ENCODE data around the gene DDX51. TPM values are rescaled to one million over a fixed set of nuclear protein-coding genes. Genes with fewer than 3 reads are reported as not detected.

DDX51 gene
- total and polyA plus RNA-seq, 2 of the 13 experiments (the other 11 are each of a cell fraction or from before 2014, with no cell fraction given): 10.1 TPM

GRCh38 chr12:132154941-132155770 lies 11.0 kb upstream of the DDX51 start (continued):
- no peak for TF ChIP-seq HMGXB3 (CRISPR knock-in tag; IDR thresholded peaks at IDR 0.05; ENCODE audit: borderline replicate concordance)
- TF ChIP-seq RARG (CRISPR knock-in tag; IDR thresholded peaks at IDR 0.05; ENCODE audit: low read depth): no peak
- no peak for TF ChIP-seq CREM (IDR thresholded peaks at IDR 0.05)
- no peak for TF ChIP-seq CREM (CRISPR knock-in tag; IDR thresholded peaks at IDR 0.05)
- TF ChIP-seq SIN3A (IDR thresholded peaks at IDR 0.05; ENCODE audit: borderline replicate concordance, low read depth, low read length): no peak
- no peak for TF ChIP-seq ZFP36 (IDR thresholded peaks at IDR 0.05; ENCODE audit: borderline replicate concordance, low read depth, low read length, partially characterized antibody)
- no peak for TF ChIP-seq HNRNPUL1 (IDR thresholded peaks at IDR 0.05; ENCODE audit: low read depth, low read length)
- TF ChIP-seq ZSCAN31 (CRISPR knock-in tag; IDR thresholded peaks at IDR 0.05; ENCODE audit: low read depth): no peak
- TF ChIP-seq ZNF652 (CRISPR knock-in tag; IDR thresholded peaks at IDR 0.05; ENCODE audit: borderline replicate concordance, low read depth): no peak
- TF ChIP-seq TERF1 (CRISPR knock-in tag; IDR thresholded peaks at IDR 0.05): no peak
- no peak for TF ChIP-seq ZNF678 (CRISPR knock-in tag; IDR thresholded peaks at IDR 0.05)
- TF ChIP-seq ZBTB21 (CRISPR knock-in tag; IDR thresholded peaks at IDR 0.05): no peak
- TF ChIP-seq ZNF619 (CRISPR knock-in tag; IDR thresholded peaks at IDR 0.05): no peak
- TF ChIP-seq KDM5B (CRISPR knock-in tag; IDR thresholded peaks at IDR 0.05; ENCODE audit: borderline replicate concordance): no peak
- TF ChIP-seq ZNF766 (CRISPR knock-in tag; IDR thresholded peaks at IDR 0.05; ENCODE audit: borderline replicate concordance): no peak
- TF ChIP-seq MIER2 (CRISPR knock-in tag; IDR thresholded peaks at IDR 0.05): no peak
- no peak for TF ChIP-seq ZNF704 (CRISPR knock-in tag; IDR thresholded peaks at IDR 0.05; ENCODE audit: borderline replicate concordance)
- no peak for TF ChIP-seq ZNF75D (CRISPR knock-in tag; IDR thresholded peaks at IDR 0.05; ENCODE audit: borderline replicate concordance)
- TF ChIP-seq ZNF484 (CRISPR knock-in tag; IDR thresholded peaks at IDR 0.05; ENCODE audit: borderline replicate concordance, low read depth): no peak
